IMR-90 (cell line): ENCODE data around the gene NCK1. TPM values are rescaled to one million over a fixed set of nuclear protein-coding genes. Genes with fewer than 3 reads are reported as not detected.

Source experiments
- ATAC-seq: fragments of 200-7000 bp; cut with Tn5 transposase; 2 replicates; pipeline ENCODE4 v1.9.1; 2020; ENCODE audit warnings: low read depth, mild to moderate bottlenecking, moderate library complexity
- BruUV-seq: library from RNA; stranded (reverse); fragments of 400-500 nt; replicated peaks from 2 replicates; lab custom pipeline; 2021; lab: Mats Ljungman, UMichigan
- CTCF ChIA-PET: fragments of 300-600 bp; formaldehyde crosslinking; extraction: SDS; loops from one replicate; lab custom pipeline; 2021; ENCODE audit warnings: antibody characterized with exemption; lab: Yijun Ruan, JAX
- POLR2A ChIA-PET: fragments of 300-600 bp; sonication (Branson Sonifier 250); formaldehyde crosslinking; loops from one replicate; lab custom pipeline; 2022; ENCODE audit warnings: antibody characterized with exemption; ENCODE audit not compliant: unreplicated experiment; lab: Charles Lee
- DNase-seq: peaks from one replicate; pipeline ENCODE4 v3.0.0; 2013
- H2AFZ ChIP-seq: replicated peaks from 2 replicates; pipeline ENCODE3; 2013; ENCODE audit warnings: low read length, mild to moderate bottlenecking; ENCODE audit not compliant: poor library complexity
- H2AK5ac ChIP-seq: 2 replicates; pipeline ENCODE4 v1.6.1; 2013; ENCODE audit warnings: low read depth, low read length, inconsistent platforms
- H2AK9ac ChIP-seq: replicated peaks from 2 replicates; pipeline ENCODE3; 2013; ENCODE audit warnings: mild to moderate bottlenecking, low read depth, low read length, moderate library complexity; ENCODE audit not compliant: poor library complexity
- H2BK120ac ChIP-seq: 2 replicates; pipeline ENCODE4 v1.6.1; 2013; ENCODE audit warnings: low read depth, low read length, inconsistent platforms
- H2BK15ac ChIP-seq: 3 replicates; pipeline ENCODE4 v1.6.1; 2013; ENCODE audit warnings: low read depth, low read length, inconsistent platforms
- H2BK20ac ChIP-seq: 2 replicates; pipeline ENCODE4 v1.6.1; 2013; ENCODE audit warnings: low read depth, mild to moderate bottlenecking, inconsistent platforms, low read length, moderate library complexity
- H2BK5ac ChIP-seq: 2 replicates; pipeline ENCODE4 v1.6.1; 2013; ENCODE audit warnings: mild to moderate bottlenecking, low read depth, low read length, inconsistent platforms; ENCODE audit not compliant: poor library complexity, severe bottlenecking
- H3K14ac ChIP-seq: replicated peaks from 2 replicates; pipeline ENCODE4 v1.6.1; 2013; ENCODE audit warnings: low read depth, low read length, inconsistent platforms
- H3K18ac ChIP-seq: 2 replicates; pipeline ENCODE4 v1.6.1; 2013; ENCODE audit warnings: low read depth, low read length, control low read depth
- H3K23ac ChIP-seq: 2 replicates; pipeline ENCODE4 v1.6.1; 2013; ENCODE audit warnings: low read depth, low read length, inconsistent platforms
- H3K27ac ChIP-seq: 2 replicates; pipeline ENCODE4 v1.5.1; 2013; ENCODE audit warnings: mild to moderate bottlenecking, control low read depth, low read length; ENCODE audit not compliant: insufficient read depth
- H3K27me3 ChIP-seq: 2 replicates; pipeline ENCODE4 v1.6.1; 2013; ENCODE audit warnings: low read length; ENCODE audit not compliant: control insufficient read depth, insufficient read depth
- H3K36me3 ChIP-seq: 2 replicates; pipeline ENCODE4 v1.6.1; 2013; ENCODE audit warnings: low read length, mixed read lengths; ENCODE audit not compliant: control insufficient read depth, insufficient read depth
- H3K4ac ChIP-seq: 2 replicates; pipeline ENCODE4 v1.6.1; 2013; ENCODE audit warnings: low read depth, low read length, inconsistent platforms
- H3K4me1 ChIP-seq: 2 replicates; pipeline ENCODE4 v1.6.1; 2013; ENCODE audit warnings: low read length, mixed read lengths; ENCODE audit not compliant: control insufficient read depth, insufficient read depth
- H3K4me2 ChIP-seq: 2 replicates; pipeline ENCODE4 v1.6.1; 2013; ENCODE audit warnings: low read depth, mild to moderate bottlenecking, control low read depth, low read length, moderate library complexity
- H3K4me3 ChIP-seq: 2 replicates; pipeline ENCODE4 v1.5.1; 2013; ENCODE audit warnings: low read depth, mild to moderate bottlenecking, control low read depth, low read length, moderate library complexity; ENCODE audit not compliant: insufficient read depth
- H3K56ac ChIP-seq: 2 replicates; pipeline ENCODE4 v1.6.1; 2013; ENCODE audit warnings: low read length, inconsistent platforms; ENCODE audit not compliant: insufficient read depth; ENCODE audit errors: extremely low read depth
- H3K79me1 ChIP-seq, 2 experiments: 2 replicates each; pipeline ENCODE4 v1.6.1; 2013; ENCODE audit warnings: low read length in 2 of 2, inconsistent platforms in 1 of 2, low read depth in 1 of 2
- H3K9ac ChIP-seq: 2 replicates; pipeline ENCODE4 v1.6.1; 2013; ENCODE audit warnings: low read depth, low read length, control low read depth
- H3K9me1 ChIP-seq: 2 replicates; pipeline ENCODE4 v1.6.1; 2013; ENCODE audit warnings: low read length, inconsistent platforms; ENCODE audit not compliant: insufficient read depth
- H3K9me3 ChIP-seq: 2 replicates; pipeline ENCODE4 v1.6.1; 2013; ENCODE audit warnings: low read length; ENCODE audit not compliant: control insufficient read depth, insufficient read depth
- H4K20me1 ChIP-seq: 2 replicates; pipeline ENCODE4 v1.6.1; 2013; ENCODE audit warnings: low read length, inconsistent platforms; ENCODE audit not compliant: insufficient read depth
- H4K5ac ChIP-seq: 2 replicates; pipeline ENCODE4 v1.6.1; 2013; ENCODE audit warnings: mild to moderate bottlenecking, low read depth, low read length, control low read depth
- H4K8ac ChIP-seq, 2 experiments: 2 replicates each; pipeline ENCODE4 v1.6.1; 2013; ENCODE audit warnings: low read depth in 2 of 2, low read length in 2 of 2, control low read depth in 1 of 2, inconsistent platforms in 1 of 2
- H4K91ac ChIP-seq: 2 replicates; pipeline ENCODE4 v1.6.1; 2013; ENCODE audit warnings: low read depth, low read length, inconsistent platforms; ENCODE audit not compliant: insufficient read depth
- BHLHE40 ChIP-seq: fragments of 150-350 bp; IDR thresholded peaks from 2 replicates; pipeline ENCODE4 v1.6.1; 2016; ENCODE audit warnings: mild to moderate bottlenecking, low read depth, low read length
- RCOR1 ChIP-seq: IDR thresholded peaks from 2 replicates; pipeline ENCODE4 v1.6.1; 2012; ENCODE audit warnings: mild to moderate bottlenecking, low read length, improper control_type of control experiment; ENCODE audit not compliant: insufficient replicate concordance
- dilution Hi-C: fragments of 300-500 bp; cut with HindIII; formaldehyde crosslinking; loops from one replicate; pipeline ENCODE4 v1.14.3; 2018; ENCODE audit warnings: low sequenced_read_pairs; ENCODE audit not compliant: unreplicated experiment
- in situ Hi-C: fragments of 300-500 bp; cut with MboI; formaldehyde crosslinking; loops from 3 replicates; pipeline ENCODE4 v1.14.3; 2019; ENCODE audit warnings: low sequenced_read_pairs, inconsistent platforms, mixed read lengths
- intact Hi-C: fragments of 100-400 bp; cut with micrococcal nuclease; formaldehyde crosslinking; loops from 2 replicates; pipeline ENCODE4 v1.10.0; 2022
- polyA plus RNA-seq, 3 experiments: library from polyadenylated mRNA; depleted of rRNA; stranded (reverse); fragments of >200 nt; gene quantifications; 2 replicates each; pipeline ENCODE4 v1.2.3, GENCODE V29; 2012; ENCODE audit warnings: low replicate concordance in 1 of 3
- total RNA-seq: library from RNA; depleted of rRNA; stranded (reverse); fragments of >200 nt; gene quantifications from 2 replicates; pipeline ENCODE4 v1.2.3, GENCODE V29; 2012
- TF ChIP-seq, protein P1 (sequence below): fragments of 150-350 bp; IDR thresholded peaks from 2 replicates; pipeline ENCODE4 v1.6.1; 2016; ENCODE audit warnings: low read depth, mild to moderate bottlenecking, low read length, moderate library complexity, borderline replicate concordance

NCK1 gene
- total and polyA plus RNA-seq, 2 of the 4 experiments (the other 2 are of a cell fraction): 23.7 to 24.3 TPM

DNA sequence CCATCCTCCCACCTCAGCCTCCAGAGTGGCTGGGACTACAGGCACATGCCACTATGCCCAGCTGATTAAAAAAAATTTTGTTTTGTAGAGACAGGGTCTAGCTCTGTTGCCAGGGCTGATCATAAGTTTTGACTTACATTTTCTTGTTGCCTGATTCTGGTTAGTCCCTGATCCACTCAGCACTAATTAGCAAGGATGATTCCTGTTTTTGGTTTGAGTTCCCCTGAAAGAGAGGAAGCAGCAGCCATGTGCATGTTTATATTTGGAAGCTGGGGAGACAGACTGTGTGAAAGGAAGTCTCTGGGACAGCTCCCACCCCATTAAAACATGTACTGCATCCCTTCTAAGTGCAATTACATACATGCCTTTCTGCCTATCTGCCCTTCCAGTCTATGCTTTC, 3.6 kb upstream of the NCK1 start:
- ATAC-seq (no peak), DNase-seq (no peak)
- no peaks in the 10 kb centered on the region for H3K9me3 ChIP-seq
- in situ Hi-C loops: no loop called here
- TF ChIP-seq BHLHE40: no peak
- TF ChIP-seq RCOR1: no peak
- TF ChIP-seq, protein P1, sequence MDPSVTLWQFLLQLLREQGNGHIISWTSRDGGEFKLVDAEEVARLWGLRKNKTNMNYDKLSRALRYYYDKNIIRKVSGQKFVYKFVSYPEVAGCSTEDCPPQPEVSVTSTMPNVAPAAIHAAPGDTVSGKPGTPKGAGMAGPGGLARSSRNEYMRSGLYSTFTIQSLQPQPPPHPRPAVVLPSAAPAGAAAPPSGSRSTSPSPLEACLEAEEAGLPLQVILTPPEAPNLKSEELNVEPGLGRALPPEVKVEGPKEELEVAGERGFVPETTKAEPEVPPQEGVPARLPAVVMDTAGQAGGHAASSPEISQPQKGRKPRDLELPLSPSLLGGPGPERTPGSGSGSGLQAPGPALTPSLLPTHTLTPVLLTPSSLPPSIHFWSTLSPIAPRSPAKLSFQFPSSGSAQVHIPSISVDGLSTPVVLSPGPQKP: no peak
- H4K8ac ChIP-seq: no peak overlapping the region
- no peaks in the 10 kb centered on the region for H4K20me1 ChIP-seq
- H3K14ac ChIP-seq: 0 out of 2 replicates have a peak overlapping the region, but pooled peaks have one; percentile 19
- no peak overlapping the region for H3K23ac ChIP-seq
- H2BK15ac ChIP-seq: no peak overlapping the region
- ChIA-PET CTCF (interaction anchor here (1.1 kb wide), 1 partner anchor 106 kb away, joined by 4 read pairs; no protein-coding TSS in a partner anchor), POLR2A (no interaction called here)
- no peak overlapping the region for H4K91ac ChIP-seq
- no peak overlapping the region for H3K4me3 ChIP-seq
- H3K27me3 ChIP-seq: no peaks in the 10 kb centered on the region
- H2AK9ac ChIP-seq: no peak overlapping the region
- no TSS peak for BruUV-seq
- no peak overlapping the region for H3K9ac ChIP-seq
- H3K36me3 ChIP-seq: peaks cover 6% of the 10 kb centered on the region; the same call in 1 of the 2 replicates
- H3K27ac ChIP-seq: no peak overlapping the region
- H3K4me1 ChIP-seq: peaks cover 7% of the 10 kb centered on the region
- H4K5ac ChIP-seq: no peak overlapping the region
- peaks cover 9% of the 10 kb centered on the region for H3K9me1 ChIP-seq
- no peak overlapping the region for H2BK5ac ChIP-seq
- no peak overlapping the region for H3K56ac ChIP-seq
- H2BK20ac ChIP-seq: no peak overlapping the region
- H2AK5ac ChIP-seq: no peak overlapping the region
- no peak overlapping the region for H3K18ac ChIP-seq
- H2AFZ ChIP-seq: no peak overlapping the region
- peaks cover 32 to 53% of the 10 kb centered on the region in 2 experiments for H3K79me1 ChIP-seq
- no peak overlapping the region for H2BK120ac ChIP-seq
- intact Hi-C loops: no loop called here
- dilution Hi-C loops: no loop called here
- no peak overlapping the region for H3K4ac ChIP-seq
- no peak overlapping the region for H3K4me2 ChIP-seq
